K562 (cell line): ENCODE data around the gene KCNAB1. TPM values are rescaled to one million over a fixed set of nuclear protein-coding genes. Genes with fewer than 3 reads are reported as not detected.

ENCODE experiments used
- ARID1B ChIP-seq: fragments of 450-650 bp; IDR thresholded peaks from 2 replicates; pipeline ENCODE4 v1.6.1; 2016; ENCODE audit warnings: antibody characterized with exemption, mild to moderate bottlenecking, inconsistent platforms
- CBFA2T2 ChIP-seq: fragments of 450-650 bp; conservative IDR thresholded peaks from 2 replicates; pipeline ENCODE4 v1.6.1; 2017; ENCODE audit warnings: mild to moderate bottlenecking
- CBFA2T3 ChIP-seq: fragments of 450-650 bp; IDR thresholded peaks from 2 replicates; pipeline ENCODE4 v1.6.1; 2017
- CSDE1 ChIP-seq, 2 experiments: fragments of 450-650 bp; IDR thresholded peaks; 2 replicates each; pipeline ENCODE4 v1.6.1; 2016; ENCODE audit warnings: mild to moderate bottlenecking in 1 of 2
- GABPB1 ChIP-seq: sonication (generic); formaldehyde crosslinking; IDR thresholded peaks from 2 replicates; pipeline ENCODE4 v1.8.0; 2022; ENCODE audit warnings: mild to moderate bottlenecking, missing genetic modification reagents
- GTF2E2 ChIP-seq: fragments of 200-800 bp; sonication (Bioruptor generic); IDR thresholded peaks from 2 replicates; pipeline ENCODE4 v1.6.1; 2016; ENCODE audit warnings: missing genetic modification characterization, missing compliant biosample characterization
- HNRNPLL ChIP-seq: fragments of 200-400 bp; formaldehyde crosslinking; IDR thresholded peaks from 2 replicates; pipeline ENCODE4 v1.6.1; 2017; ENCODE audit warnings: low read length, low read depth, mild to moderate bottlenecking; ENCODE audit not compliant: poor library complexity, severe bottlenecking
- KDM1A ChIP-seq, 2 experiments: fragments of 450-650 bp; IDR thresholded peaks; 2 replicates each; pipeline ENCODE4 v1.6.1; 2016; ENCODE audit warnings: mild to moderate bottlenecking in 2 of 2
- KHSRP ChIP-seq: fragments of 450-650 bp; IDR thresholded peaks from 2 replicates; pipeline ENCODE4 v1.6.1; 2017
- LARP7 ChIP-seq: fragments of 450-650 bp; IDR thresholded peaks from 2 replicates; pipeline ENCODE4 v1.6.1; 2016
- NCOA4 ChIP-seq: fragments of 450-650 bp; IDR thresholded peaks from 2 replicates; pipeline ENCODE4 v1.6.1; 2018; ENCODE audit warnings: mild to moderate bottlenecking; ENCODE audit not compliant: partially characterized antibody
- NFIC ChIP-seq: fragments of 450-650 bp; IDR thresholded peaks from 2 replicates; pipeline ENCODE4 v1.6.1; 2017; ENCODE audit warnings: mild to moderate bottlenecking, inconsistent platforms
- NFRKB ChIP-seq: fragments of 450-650 bp; IDR thresholded peaks from 2 replicates; pipeline ENCODE4 v1.6.1; 2016; ENCODE audit warnings: low read depth
- NKRF ChIP-seq: fragments of 450-650 bp; IDR thresholded peaks from 2 replicates; pipeline ENCODE4 v1.6.1; 2016; ENCODE audit warnings: borderline replicate concordance
- NRF1 ChIP-seq, 2 experiments: fragments of 450-650 bp; IDR thresholded peaks in 1 of 2; conservative IDR thresholded peaks in 1 of 2; 2 replicates each; pipeline ENCODE4 v1.6.1; 2014; ENCODE audit warnings: mild to moderate bottlenecking in 2 of 2
- NUFIP1 ChIP-seq: fragments of 450-650 bp; IDR thresholded peaks from 2 replicates; pipeline ENCODE4 v1.6.1; 2018; ENCODE audit not compliant: partially characterized antibody
- PML ChIP-seq: IDR thresholded peaks from 2 replicates; pipeline ENCODE4 v1.6.1; 2012; ENCODE audit warnings: low read length, inconsistent platforms
- POLR3G ChIP-seq: IDR thresholded peaks from 2 replicates; pipeline ENCODE4 v1.6.1; 2011; ENCODE audit not compliant: insufficient read length, insufficient replicate concordance; ENCODE audit errors: extremely low read depth
- RBFOX2 ChIP-seq: fragments of 200-400 bp; formaldehyde crosslinking; IDR thresholded peaks from 2 replicates; pipeline ENCODE4 v1.6.1; 2017; ENCODE audit warnings: low read depth, mild to moderate bottlenecking, low read length, moderate library complexity
- TARDBP ChIP-seq: fragments of 450-650 bp; IDR thresholded peaks from 2 replicates; pipeline ENCODE4 v1.6.1; 2016
- TCF3 ChIP-seq: sonication (generic); formaldehyde crosslinking; IDR thresholded peaks from 2 replicates; pipeline ENCODE4 v1.4.0; 2020; ENCODE audit warnings: mild to moderate bottlenecking, missing genetic modification reagents
- TCF7L2 ChIP-seq: fragments of 150-350 bp; IDR thresholded peaks from 2 replicates; pipeline ENCODE4 v1.6.1; 2016; ENCODE audit warnings: low read depth, mild to moderate bottlenecking, low read length, moderate library complexity
- TFAM ChIP-seq: fragments of 250-450 bp; sonication (Bioruptor Pico); conservative IDR thresholded peaks from 2 replicates; pipeline ENCODE4 v1.5.0; 2021; ENCODE audit warnings: mild to moderate bottlenecking, moderate library complexity
- TGIF2 ChIP-seq: sonication (generic); formaldehyde crosslinking; IDR thresholded peaks from 2 replicates; pipeline ENCODE4 v1.8.1; 2022; ENCODE audit warnings: mild to moderate bottlenecking, missing genetic modification reagents, moderate library complexity
- ZBTB33 ChIP-seq: sonication (generic); formaldehyde crosslinking; IDR thresholded peaks from 2 replicates; pipeline ENCODE4 v1.8.1; 2023; ENCODE audit warnings: mild to moderate bottlenecking, missing genetic modification reagents
- ZNF140 ChIP-seq: fragments of 250-450 bp; sonication (Bioruptor Pico); IDR thresholded peaks from 2 replicates; pipeline ENCODE4 v1.8.0; 2021; ENCODE audit warnings: moderate library complexity, mild to moderate bottlenecking, inconsistent platforms
- ZNF263 ChIP-seq: sonication (generic); formaldehyde crosslinking; IDR thresholded peaks from 2 replicates; pipeline ENCODE4 v1.8.0; 2022; ENCODE audit warnings: mild to moderate bottlenecking, missing genetic modification reagents, borderline replicate concordance
- ZNF282 ChIP-seq: sonication (generic); formaldehyde crosslinking; IDR thresholded peaks from 2 replicates; pipeline ENCODE4 v1.8.1; 2023; ENCODE audit warnings: missing genetic modification reagents
- ZNF668 ChIP-seq: fragments of 250-450 bp; sonication (Bioruptor Pico); IDR thresholded peaks from 2 replicates; pipeline ENCODE4 v1.8.0; 2022; ENCODE audit warnings: mild to moderate bottlenecking, inconsistent platforms
- ZNF695 ChIP-seq: fragments of 450-650 bp; formaldehyde crosslinking; IDR thresholded peaks from 2 replicates; pipeline ENCODE4 v1.4.0; 2020; ENCODE audit warnings: mild to moderate bottlenecking, moderate library complexity
- polyA plus RNA-seq, 8 experiments: library from polyadenylated mRNA; depleted of rRNA in 4 of 8; stranded (reverse) in 5 of 8; unstranded in 3 of 8; fragments of >200 nt; fragmentation: Nextera tagmentation in 2 of 8; fragmentation: Illumina TruSeq in 1 of 8; extraction: Ambion mirVana in 2 of 8; extraction: Trizol in 1 of 8; gene quantifications; 2 replicates each; pipeline versions ENCODE4 v1.2.1 to v1.2.3, GENCODE V29; 2011 to 2014; ENCODE audit warnings: inconsistent platforms in 1 of 8, missing spikeins in 1 of 8
- total RNA-seq, 7 experiments: library from RNA; depleted of rRNA in 6 of 7; stranded (reverse); fragments of >200 nt in 6 of 7; fragmentation: Illumina TruSeq in 2 of 7; extraction: Trizol in 2 of 7; gene quantifications; 2 replicates each; pipeline versions ENCODE4 v1.2.1 to v1.2.3, GENCODE V29; 2011 to 2021; ENCODE audit warnings: low replicate concordance in 1 of 7

KCNAB1 gene
- total and polyA plus RNA-seq, 9 of the 15 experiments (the other 6 are each of a cell fraction or from before 2014, with no cell fraction given): 0.14 to 1.2 (median 0.51) TPM

- TF ChIP-seq ZNF140: no peak
- peak; percentile 6 to 28; a peak in 1 of 4 replicates for TF ChIP-seq KDM1A (IDR thresholded peaks at IDR 0.05)
- no peak for TF ChIP-seq RBFOX2
- peak; percentile 59 for TF ChIP-seq CBFA2T2
- TF ChIP-seq NFIC: peak; percentile 44; the same call in 1 of the 2 replicates
- no peak for TF ChIP-seq NKRF
- TF ChIP-seq LARP7: no peak
- TF ChIP-seq KHSRP: no peak
- TF ChIP-seq TCF3 (CRISPR knock-in tag): peak; percentile 60; the same call in 1 of the 2 replicates
- TF ChIP-seq ARID1B: peak; percentile 62
- no peak for TF ChIP-seq NFRKB
- no peak for TF ChIP-seq ZNF695
- no peak for TF ChIP-seq NUFIP1
- TF ChIP-seq TARDBP: no peak
- TF ChIP-seq GABPB1: no peak
- no peak for TF ChIP-seq HNRNPLL
- peak; percentile 74 for TF ChIP-seq CBFA2T3
- no peak for TF ChIP-seq NCOA4
- no peak for TF ChIP-seq TCF7L2
- TF ChIP-seq TGIF2: no peak
- TF ChIP-seq ZNF263 (CRISPR knock-in tag): no peak
- TF ChIP-seq ZNF668 (CRISPR knock-in tag): no peak
- no peak for TF ChIP-seq POLR3G
- no peak for TF ChIP-seq GTF2E2 (tag)
- no peak for TF ChIP-seq NRF1 (conservative IDR thresholded peaks at IDR 0.05 in 1 of 2, IDR thresholded peaks at IDR 0.05 in 1 of 2)
- no peak for TF ChIP-seq ZNF282 (CRISPR knock-in tag)
- TF ChIP-seq CSDE1 (IDR thresholded peaks at IDR 0.05): no peak
- no peak for TF ChIP-seq ZBTB33 (CRISPR knock-in tag)
- no peak for TF ChIP-seq TFAM
- no peak for TF ChIP-seq PML
- TF ChIP-seq, all 486 proteins: peak for 7
These were observed 391.8 kb downstream of the KCNAB1 start (continued) for GRCh38 chr3:156511987-156512677.
